Measurements from ENCODE around the gene USH2A. TPM values are rescaled to one million over a fixed set of nuclear protein-coding genes. Genes with fewer than 3 reads are reported as not detected.

The USH2A gene
- total and polyA plus RNA-seq, 2 experiments from 2014 or later: 0.24 TPM; not detected in 1

DNA sequence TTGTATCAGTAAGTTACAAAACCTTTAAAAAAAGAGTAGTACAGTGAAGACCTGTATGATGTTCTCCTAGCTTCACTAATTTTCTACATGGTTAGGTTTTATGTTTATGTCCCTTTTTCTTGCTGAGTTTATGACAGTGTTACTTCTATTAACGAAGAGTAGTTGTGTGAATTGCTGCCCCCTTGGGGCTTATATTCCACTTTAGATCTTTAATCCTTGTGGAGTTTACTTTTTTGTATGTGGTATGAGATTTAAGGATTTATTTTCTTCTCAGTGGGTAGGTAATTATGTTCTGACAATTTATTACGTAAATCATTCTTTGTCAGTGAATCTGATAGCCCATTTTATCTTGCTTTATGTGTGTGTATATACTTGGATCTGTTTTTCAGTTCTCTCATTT, 841.4 kb downstream of the USH2A start:
- Histone ChIP-seq H3K36me3 (peaks cover 43% of the 10 kb centered on the region), H3K9me3 (ENCODE audit: low read depth) (no peaks in the 10 kb centered on the region), H3K27ac (no peak overlapping the region), H3K27me3 (no peaks in the 10 kb centered on the region), H3K4me3 (no peak overlapping the region), H3K4me1 (ENCODE audit: low read depth) (no peaks in the 10 kb centered on the region)
- DNase-seq (ENCODE audit: low read depth in 1 of 2, low spot score in 1 of 2): no peak
- TF ChIP-seq, protein P1, sequence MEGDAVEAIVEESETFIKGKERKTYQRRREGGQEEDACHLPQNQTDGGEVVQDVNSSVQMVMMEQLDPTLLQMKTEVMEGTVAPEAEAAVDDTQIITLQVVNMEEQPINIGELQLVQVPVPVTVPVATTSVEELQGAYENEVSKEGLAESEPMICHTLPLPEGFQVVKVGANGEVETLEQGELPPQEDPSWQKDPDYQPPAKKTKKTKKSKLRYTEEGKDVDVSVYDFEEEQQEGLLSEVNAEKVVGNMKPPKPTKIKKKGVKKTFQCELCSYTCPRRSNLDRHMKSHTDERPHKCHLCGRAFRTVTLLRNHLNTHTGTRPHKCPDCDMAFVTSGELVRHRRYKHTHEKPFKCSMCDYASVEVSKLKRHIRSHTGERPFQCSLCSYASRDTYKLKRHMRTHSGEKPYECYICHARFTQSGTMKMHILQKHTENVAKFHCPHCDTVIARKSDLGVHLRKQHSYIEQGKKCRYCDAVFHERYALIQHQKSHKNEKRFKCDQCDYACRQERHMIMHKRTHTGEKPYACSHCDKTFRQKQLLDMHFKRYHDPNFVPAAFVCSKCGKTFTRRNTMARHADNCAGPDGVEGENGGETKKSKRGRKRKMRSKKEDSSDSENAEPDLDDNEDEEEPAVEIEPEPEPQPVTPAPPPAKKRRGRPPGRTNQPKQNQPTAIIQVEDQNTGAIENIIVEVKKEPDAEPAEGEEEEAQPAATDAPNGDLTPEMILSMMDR (IDR thresholded peaks at IDR 0.05; ENCODE audit: low read depth, low read length): no peak
